Measurements from ENCODE around the gene NAALADL1. TPM values are rescaled to one million over a fixed set of nuclear protein-coding genes. Genes with fewer than 3 reads are reported as not detected.

Gene NAALADL1
- total and polyA plus RNA-seq, 9 of the 15 experiments (the other 6 are each of a cell fraction or from before 2014, with no cell fraction given), result 0.06 to 0.72 (median 0.22) TPM; not detected in 4

DNA sequence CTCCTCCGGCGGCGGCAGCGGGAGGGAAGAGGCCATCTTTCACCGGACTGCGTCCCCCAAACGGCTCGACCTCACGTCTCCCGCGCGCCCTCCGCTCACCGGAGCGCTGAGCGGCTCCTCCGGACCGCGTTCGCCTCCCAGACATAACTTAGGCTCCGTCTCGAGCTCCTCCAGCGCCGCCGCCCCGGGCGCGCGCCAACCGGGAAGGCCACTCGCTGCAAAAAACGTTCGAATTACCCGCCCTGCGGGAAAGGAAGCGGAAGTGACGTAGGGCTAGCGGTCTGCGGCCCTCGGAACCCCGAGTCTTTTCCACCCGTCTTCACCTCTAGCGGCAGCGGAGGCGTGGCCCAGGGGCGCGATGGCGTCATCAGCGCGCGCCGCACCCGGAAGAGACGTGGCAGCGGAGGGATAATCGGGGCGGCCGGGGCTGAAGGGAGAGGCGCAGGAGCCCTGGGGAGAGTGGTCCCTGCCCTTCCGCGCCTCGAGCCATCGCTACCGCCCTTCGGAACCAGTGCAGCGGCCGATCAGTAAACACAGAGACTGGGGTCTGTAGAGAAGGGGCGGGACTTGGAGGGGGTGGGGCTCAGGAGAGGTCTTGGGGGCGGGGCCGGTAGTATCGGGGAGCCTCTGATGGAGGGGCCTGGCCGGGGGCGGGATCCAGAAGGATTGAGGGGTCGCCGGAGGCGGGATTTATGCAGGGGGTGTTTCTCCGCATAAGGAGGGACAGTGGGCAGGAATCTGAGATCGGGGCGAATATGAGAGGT lies 25.7 kb upstream of the NAALADL1 start, which contains the start of the genes CDCA5 and ZFPL1 (continued):
- TF ChIP-seq BACH1 (tag; IDR thresholded peaks at IDR 0.05), result peak; percentile 63; the same call in 1 of the 2 replicates
- no peak for TF ChIP-seq BRD4 (IDR thresholded peaks at IDR 0.05)
- TF ChIP-seq ZNF444 (CRISPR knock-in tag; IDR thresholded peaks at IDR 0.05), result no peak
- TF ChIP-seq ZNF76 (CRISPR knock-in tag; IDR thresholded peaks at IDR 0.05; ENCODE audit: borderline replicate concordance), result peak; percentile 27; the same call in 1 of the 2 replicates
- TF ChIP-seq ZNF586 (CRISPR knock-in tag; conservative IDR thresholded peaks at IDR 0.05), result no peak
- TF ChIP-seq HIVEP1 (CRISPR knock-in tag; IDR thresholded peaks at IDR 0.05), result 0 out of 2 replicates have a peak, but pooled peaks have one; percentile 24
- peak; percentile 76 for TF ChIP-seq CCNT2 (IDR thresholded peaks at IDR 0.05; ENCODE audit: borderline replicate concordance, extremely low read depth, insufficient read length, low read depth, low read length)
- TF ChIP-seq RBM14 (IDR thresholded peaks at IDR 0.05; ENCODE audit: borderline replicate concordance, insufficient read depth, low read depth, low read length), result peak; percentile 75; the same call in 1 of the 2 replicates
- TF ChIP-seq TARDBP (IDR thresholded peaks at IDR 0.05), result peak; percentile 13; the same call in 1 of the 2 replicates
- TF ChIP-seq TRIM24 (IDR thresholded peaks at IDR 0.05), result 0 out of 4 replicates have a peak, but pooled peaks of 1 of the 2 experiments have one; percentile 43
- TF ChIP-seq, protein P1, sequence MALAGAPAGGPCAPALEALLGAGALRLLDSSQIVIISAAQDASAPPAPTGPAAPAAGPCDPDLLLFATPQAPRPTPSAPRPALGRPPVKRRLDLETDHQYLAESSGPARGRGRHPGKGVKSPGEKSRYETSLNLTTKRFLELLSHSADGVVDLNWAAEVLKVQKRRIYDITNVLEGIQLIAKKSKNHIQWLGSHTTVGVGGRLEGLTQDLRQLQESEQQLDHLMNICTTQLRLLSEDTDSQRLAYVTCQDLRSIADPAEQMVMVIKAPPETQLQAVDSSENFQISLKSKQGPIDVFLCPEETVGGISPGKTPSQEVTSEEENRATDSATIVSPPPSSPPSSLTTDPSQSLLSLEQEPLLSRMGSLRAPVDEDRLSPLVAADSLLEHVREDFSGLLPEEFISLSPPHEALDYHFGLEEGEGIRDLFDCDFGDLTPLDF (CRISPR knock-in tag; IDR thresholded peaks at IDR 0.05), result peak; percentile 92
- TF ChIP-seq ZNF384 (IDR thresholded peaks at IDR 0.05; ENCODE audit: low read depth, low read length), result peak; percentile 47; the same call in 1 of the 2 replicates
- TF ChIP-seq SRSF3 (IDR thresholded peaks at IDR 0.05; ENCODE audit: insufficient read depth, low read length), result no peak
- TF ChIP-seq POLR2H (tag; IDR thresholded peaks at IDR 0.05; ENCODE audit: low read depth), result peak; percentile 78
- no peak for TF ChIP-seq FOXA3 (CRISPR knock-in tag; conservative IDR thresholded peaks at IDR 0.05 in 1 of 2, IDR thresholded peaks at IDR 0.05 in 1 of 2)
- peak; percentile 91 for TF ChIP-seq MYBL2 (IDR thresholded peaks at IDR 0.05; ENCODE audit: low read depth)
- TF ChIP-seq MYBL2 (CRISPR knock-in tag; IDR thresholded peaks at IDR 0.05; ENCODE audit: borderline replicate concordance), result no peak

Data from K562 (cell line).